Measurements from ENCODE around the gene DNAJB1.

DNA sequence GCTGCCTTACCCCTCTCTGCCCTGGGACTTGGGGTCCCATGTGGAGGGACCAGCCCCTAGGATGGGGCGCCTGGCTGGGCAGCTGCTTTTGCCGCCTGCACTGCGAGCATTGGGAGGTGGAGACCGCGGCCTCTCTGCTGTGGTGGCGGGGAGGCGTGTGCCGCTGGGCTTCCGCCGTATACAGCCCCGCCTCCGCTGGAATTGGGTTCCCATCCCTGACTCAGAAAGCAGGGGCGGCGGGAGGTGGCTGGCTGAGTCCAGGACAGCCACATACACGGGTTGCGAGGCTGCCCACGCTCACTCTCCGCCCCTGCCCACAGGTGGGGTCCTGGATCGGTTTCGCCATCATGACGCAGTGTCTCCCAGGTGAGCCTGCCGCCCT lies 47.1 kb upstream of the DNAJB1 start:
- TF ChIP-seq, protein P1, sequence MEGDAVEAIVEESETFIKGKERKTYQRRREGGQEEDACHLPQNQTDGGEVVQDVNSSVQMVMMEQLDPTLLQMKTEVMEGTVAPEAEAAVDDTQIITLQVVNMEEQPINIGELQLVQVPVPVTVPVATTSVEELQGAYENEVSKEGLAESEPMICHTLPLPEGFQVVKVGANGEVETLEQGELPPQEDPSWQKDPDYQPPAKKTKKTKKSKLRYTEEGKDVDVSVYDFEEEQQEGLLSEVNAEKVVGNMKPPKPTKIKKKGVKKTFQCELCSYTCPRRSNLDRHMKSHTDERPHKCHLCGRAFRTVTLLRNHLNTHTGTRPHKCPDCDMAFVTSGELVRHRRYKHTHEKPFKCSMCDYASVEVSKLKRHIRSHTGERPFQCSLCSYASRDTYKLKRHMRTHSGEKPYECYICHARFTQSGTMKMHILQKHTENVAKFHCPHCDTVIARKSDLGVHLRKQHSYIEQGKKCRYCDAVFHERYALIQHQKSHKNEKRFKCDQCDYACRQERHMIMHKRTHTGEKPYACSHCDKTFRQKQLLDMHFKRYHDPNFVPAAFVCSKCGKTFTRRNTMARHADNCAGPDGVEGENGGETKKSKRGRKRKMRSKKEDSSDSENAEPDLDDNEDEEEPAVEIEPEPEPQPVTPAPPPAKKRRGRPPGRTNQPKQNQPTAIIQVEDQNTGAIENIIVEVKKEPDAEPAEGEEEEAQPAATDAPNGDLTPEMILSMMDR (IDR thresholded peaks at IDR 0.05): no peak
- no peak for TF ChIP-seq POLR2A (IDR thresholded peaks at IDR 0.05)

All from testis (tissue), 2 donors.